PFSK-1 (cell line): ENCODE results near the gene PRKAB2.

Experiments used
- POLR2AphosphoS5 ChIP-seq: IDR thresholded peaks from 2 replicates; pipeline ENCODE4 v1.6.1; 2012; ENCODE audit warnings: low read depth, mild to moderate bottlenecking, control low read depth, low read length, moderate library complexity
- TF ChIP-seq, protein P1 (sequence below), 2 experiments: IDR thresholded peaks; 2 replicates each; pipeline versions ENCODE4 v1.6.1 to v1.8.0; 2011 to 2012; ENCODE audit warnings: low read depth in 2 of 2, low read length in 2 of 2, control low read depth in 1 of 2, inconsistent platforms in 1 of 2, mild to moderate bottlenecking in 1 of 2, moderate library complexity in 1 of 2; ENCODE audit not compliant: insufficient read depth in 1 of 2

DNA sequence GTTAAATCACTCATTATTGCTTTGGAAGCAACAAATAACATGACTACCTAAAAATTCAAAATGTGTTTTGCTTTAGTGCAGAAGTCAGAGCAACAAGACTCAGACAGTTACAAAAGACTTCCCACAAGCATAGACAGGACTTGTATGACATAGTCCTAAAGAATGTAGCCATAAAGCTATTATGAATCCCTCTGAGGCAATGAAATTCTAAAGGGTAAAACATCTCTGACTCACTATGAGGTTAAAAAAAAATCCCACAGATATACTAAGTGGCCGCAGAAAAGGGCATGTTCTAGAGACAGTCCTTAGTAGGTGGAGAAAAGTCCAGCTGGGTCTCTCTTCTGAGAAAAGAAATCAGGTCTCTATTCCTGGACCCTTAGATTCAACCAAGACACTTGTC lies 4.9 kb downstream of the PRKAB2 start:
- no peak for TF ChIP-seq POLR2AphosphoS5
- TF ChIP-seq, protein P1, sequence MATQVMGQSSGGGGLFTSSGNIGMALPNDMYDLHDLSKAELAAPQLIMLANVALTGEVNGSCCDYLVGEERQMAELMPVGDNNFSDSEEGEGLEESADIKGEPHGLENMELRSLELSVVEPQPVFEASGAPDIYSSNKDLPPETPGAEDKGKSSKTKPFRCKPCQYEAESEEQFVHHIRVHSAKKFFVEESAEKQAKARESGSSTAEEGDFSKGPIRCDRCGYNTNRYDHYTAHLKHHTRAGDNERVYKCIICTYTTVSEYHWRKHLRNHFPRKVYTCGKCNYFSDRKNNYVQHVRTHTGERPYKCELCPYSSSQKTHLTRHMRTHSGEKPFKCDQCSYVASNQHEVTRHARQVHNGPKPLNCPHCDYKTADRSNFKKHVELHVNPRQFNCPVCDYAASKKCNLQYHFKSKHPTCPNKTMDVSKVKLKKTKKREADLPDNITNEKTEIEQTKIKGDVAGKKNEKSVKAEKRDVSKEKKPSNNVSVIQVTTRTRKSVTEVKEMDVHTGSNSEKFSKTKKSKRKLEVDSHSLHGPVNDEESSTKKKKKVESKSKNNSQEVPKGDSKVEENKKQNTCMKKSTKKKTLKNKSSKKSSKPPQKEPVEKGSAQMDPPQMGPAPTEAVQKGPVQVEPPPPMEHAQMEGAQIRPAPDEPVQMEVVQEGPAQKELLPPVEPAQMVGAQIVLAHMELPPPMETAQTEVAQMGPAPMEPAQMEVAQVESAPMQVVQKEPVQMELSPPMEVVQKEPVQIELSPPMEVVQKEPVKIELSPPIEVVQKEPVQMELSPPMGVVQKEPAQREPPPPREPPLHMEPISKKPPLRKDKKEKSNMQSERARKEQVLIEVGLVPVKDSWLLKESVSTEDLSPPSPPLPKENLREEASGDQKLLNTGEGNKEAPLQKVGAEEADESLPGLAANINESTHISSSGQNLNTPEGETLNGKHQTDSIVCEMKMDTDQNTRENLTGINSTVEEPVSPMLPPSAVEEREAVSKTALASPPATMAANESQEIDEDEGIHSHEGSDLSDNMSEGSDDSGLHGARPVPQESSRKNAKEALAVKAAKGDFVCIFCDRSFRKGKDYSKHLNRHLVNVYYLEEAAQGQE (IDR thresholded peaks at IDR 0.05; ENCODE audit: insufficient read depth in 1 of 2, low read depth in 2 of 2, low read length in 2 of 2): no peak
